T-helper 1 cell treated with Interleukin-12 subunit alpha and Interleukin-12 subunit beta and Interleukin-4 antibody, amounts not matched to agents 30 ng/mL and 1 ng/mL, for 36 hours (primary cell): ENCODE measurements around the gene SPEM3. TPM values are rescaled to one million over a fixed set of nuclear protein-coding genes. Genes with fewer than 3 reads are reported as not detected.

Experiments
- intact Hi-C: fragments of 100-400 bp; cut with micrococcal nuclease; formaldehyde crosslinking; loops from one replicate; pipeline ENCODE4 v1.15.1; 2024
- total RNA-seq: library from RNA; stranded (reverse); gene quantifications from 2 replicates; pipeline ENCODE4 v1.2.3, GENCODE V29; 2022

The SPEM3 gene
- total RNA-seq, 1 donor from 2014 or later, result not detected

DNA sequence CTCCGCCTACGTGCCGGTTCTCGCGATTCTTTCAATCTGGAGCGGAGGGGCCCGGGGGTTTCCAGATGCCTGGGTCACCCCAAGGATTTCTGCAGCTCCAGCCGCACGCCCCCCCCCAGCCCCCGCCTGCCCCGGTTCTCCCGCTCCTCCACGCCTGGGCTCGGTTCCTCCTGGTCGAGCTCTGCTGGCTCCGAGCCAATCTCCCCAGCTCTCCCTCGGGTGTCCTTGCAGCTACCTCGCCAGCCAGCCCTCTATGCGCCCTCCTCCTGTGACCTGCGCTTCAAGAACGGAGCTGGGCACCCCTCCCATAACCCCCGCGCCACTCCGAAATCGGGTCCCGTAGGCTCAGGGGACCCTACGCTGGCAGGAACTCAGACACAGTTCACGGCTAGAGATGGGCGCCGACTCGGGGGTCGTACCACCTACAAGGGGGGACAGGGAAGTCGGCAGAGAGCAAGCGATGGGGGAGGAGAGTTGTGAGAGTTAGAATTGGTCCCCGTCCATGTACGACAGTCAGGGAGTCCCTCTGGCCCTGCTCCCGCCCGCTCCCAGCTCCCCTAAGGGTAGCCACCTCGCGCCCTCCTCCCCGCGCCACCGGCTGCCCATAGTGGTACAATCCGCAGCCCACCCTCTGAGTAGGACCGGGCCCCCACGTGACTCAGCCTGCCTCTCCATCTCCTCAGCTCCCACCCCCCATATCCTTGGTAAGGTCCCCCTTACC is 11.6 kb downstream of the SPEM3 start:
- intact Hi-C loops, result no loop called here

DNA sequence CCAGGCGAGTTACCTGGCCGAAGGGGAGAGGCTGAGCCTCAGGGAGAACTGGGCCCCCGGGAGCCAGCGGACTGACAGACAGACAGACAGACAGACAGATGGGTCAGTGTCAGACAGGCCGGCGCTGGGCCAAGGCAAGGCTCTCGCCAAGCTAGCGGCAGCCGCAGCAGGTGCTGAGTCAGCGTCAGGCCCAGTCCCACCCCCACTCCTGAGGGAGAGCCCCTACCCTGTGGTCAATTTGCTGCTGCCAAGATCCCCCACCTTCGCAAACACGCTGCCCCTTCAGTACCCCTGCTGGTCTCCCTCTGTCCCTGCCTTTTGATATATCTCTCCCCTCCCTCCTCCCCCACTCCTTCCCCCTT is 12.2 kb downstream of the SPEM3 start:
- intact Hi-C loops, result no loop called here

DNA sequence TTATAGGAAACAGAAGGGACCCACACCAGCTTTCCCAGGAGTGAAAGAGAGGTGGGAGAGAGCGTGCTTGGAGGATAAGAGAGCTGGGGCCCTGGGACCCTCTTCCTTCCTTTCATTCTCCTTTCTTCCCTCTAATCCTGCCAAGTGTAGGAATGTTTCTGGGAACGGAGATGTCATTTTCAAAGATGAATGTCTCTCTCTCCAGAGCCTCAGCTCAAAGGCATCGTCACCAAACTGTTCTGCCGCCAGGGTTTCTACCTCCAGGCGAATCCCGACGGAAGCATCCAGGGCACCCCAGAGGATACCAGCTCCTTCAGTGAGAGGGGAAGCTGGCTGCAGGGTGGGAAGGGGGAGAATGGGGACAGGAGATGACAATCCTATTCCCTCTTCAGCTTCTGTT is 12.6 kb downstream of the SPEM3 start:
- intact Hi-C loops, result no loop called here

DNA sequence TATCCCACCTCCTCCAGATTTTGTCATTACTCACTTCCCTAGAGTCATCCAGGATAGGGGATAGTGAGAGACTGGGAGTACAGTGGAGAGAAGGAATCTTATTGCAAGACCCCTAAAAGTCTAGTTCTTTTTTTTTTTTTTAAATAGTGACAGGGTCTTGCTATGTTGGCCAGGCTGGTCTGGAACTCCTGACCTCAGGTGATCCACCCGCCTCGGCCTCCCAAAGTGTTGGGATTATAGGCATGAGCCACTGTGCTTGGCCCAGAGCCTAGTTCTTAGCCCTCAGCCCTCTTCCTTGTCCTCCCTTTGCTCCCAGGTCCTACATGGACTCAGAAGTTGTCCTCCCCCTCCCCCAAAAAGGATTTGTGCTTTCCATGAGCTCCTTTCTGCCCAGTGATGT is 13.5 kb downstream of the SPEM3 start:
- intact Hi-C loops, result no loop called here

DNA sequence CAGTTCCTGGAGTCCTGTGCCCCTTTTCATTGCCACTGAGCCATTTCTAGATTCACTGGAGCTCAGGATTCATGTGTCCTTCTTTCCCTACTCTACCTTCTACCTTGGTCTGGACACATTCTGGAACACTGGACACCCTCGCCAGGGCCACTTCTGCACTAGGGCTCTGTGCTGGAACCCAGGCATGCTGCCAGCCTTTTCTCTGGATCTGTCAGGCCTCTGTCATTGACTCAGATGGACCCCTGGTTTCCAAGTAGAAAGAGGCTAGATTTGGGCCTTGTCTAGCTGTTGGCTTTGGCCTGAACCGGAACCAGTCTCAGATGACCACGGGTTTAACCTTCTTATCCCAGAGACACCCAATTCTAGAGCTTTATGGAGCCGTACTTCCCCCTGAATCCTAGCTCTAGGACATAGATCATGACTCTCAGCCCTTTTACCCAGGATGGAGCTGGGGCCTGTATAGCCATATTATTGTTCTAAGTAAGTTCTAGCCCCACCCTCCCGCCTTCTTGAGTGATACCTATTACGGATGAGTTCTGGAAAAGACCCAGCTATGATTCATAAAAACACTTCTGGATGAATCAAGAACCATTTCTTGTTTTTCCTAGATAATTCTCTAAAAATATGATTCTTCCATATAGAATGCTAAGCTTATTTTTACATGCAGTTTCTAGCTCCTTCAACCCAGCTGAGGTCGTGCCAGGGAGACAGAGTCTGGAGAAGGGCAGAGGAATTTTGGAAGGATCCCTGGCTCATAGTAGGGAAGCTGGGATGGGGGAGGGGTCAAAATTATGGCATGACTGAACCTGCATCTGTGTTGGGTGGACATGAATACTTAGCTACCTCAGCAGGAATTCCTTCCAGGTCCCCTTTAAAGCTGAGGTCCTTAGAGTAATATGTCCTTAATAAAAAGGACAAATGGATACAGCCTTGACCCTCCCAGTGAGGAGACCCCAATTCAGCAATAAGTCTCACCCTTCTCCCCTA is 15.1 kb downstream of the SPEM3 start:
- intact Hi-C loops, result no loop called here

DNA sequence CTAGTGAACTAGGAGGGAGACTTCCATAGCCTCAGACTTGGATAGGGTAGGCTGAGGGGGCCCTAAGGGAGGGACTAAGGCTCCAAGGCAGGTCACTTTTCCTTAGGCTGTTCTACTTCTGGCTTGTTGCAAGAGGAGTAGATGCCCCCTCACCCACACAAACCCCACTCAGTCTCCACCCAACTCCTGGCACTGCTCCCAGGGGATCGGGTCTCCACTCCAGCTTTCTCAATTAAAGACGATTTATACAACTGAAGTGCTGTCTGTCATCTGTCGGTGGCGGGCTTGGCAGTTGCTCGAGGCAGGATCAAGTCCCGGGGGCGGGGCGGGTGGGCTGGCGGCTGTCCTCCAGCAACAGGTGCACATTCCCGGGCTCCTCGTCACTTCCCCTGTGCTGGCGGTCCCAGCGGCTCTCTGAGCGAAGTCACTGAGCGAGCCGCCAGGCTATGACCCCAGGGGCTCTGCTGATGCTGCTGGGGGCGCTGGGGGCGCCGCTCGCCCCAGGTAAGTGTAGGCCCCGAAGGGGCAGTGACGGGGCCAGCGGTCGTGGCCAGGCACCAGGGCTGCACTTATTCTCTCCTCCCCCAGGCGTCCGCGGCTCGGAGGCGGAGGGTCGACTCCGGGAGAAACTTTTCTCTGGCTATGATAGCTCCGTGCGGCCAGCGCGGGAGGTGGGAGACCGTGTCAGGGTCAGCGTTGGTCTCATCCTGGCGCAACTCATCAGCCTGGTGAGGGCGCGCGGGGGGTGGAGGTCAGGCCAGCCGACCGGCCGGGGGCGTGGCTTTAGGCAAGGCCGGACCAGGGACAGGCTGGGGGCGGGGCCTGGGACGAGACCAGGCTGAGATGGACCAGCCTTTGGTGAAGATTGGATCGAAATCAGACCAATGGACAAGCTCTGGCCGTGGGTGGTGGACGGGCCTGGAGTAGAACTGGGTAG is 16.3 kb downstream of the SPEM3 start, which contains the start of gene CHRNB1:
TSS of gene CHRNB1 (plus strand) at position 380 of the 937 bp plus-strand sequence. CDS start at position 447, 67 bp downstream.
- intact Hi-C loops, result loop anchor here (1.0 kb wide), 2 partner anchors 8 to 10 kb away; no protein-coding TSS in a partner anchor

DNA sequence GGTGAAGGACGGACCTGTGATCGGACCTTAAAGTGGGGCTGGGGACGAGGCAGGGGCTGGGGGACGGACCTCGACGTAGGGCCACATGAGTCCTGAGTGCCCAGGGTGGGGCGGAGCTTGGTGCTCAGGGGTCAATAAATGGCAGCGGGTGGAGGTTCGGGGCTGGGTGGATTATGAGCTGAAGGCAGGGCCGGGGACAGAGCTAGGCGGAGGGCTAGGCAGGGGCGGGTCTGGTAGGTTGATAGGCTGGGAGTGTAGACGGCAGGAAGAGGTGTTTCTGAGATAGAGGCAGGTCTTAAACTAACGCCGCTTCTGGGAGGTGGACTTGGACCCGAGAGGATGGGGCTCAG is 16.9 kb downstream of the SPEM3 start:
- intact Hi-C loops, result loop anchor here (1.0 kb wide), 2 partner anchors 8 to 10 kb away; no protein-coding TSS in a partner anchor

DNA sequence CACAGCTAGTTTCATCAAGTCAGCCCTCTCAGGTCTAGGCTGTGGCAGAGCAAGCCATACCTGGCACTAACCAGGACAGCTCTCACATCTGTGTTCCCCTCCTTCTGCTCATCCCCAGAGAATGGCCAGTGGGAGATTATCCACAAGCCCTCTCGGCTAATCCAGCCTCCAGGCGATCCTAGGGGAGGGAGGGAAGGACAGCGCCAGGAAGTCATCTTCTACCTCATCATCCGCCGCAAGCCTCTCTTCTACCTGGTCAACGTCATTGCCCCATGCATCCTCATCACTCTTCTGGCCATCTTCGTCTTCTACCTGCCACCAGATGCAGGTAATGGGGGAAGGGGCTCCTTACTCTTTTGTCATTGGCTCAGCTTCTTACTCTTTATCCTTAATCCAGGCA is 19.8 kb downstream of the SPEM3 start:
- intact Hi-C loops, result no loop called here

DNA sequence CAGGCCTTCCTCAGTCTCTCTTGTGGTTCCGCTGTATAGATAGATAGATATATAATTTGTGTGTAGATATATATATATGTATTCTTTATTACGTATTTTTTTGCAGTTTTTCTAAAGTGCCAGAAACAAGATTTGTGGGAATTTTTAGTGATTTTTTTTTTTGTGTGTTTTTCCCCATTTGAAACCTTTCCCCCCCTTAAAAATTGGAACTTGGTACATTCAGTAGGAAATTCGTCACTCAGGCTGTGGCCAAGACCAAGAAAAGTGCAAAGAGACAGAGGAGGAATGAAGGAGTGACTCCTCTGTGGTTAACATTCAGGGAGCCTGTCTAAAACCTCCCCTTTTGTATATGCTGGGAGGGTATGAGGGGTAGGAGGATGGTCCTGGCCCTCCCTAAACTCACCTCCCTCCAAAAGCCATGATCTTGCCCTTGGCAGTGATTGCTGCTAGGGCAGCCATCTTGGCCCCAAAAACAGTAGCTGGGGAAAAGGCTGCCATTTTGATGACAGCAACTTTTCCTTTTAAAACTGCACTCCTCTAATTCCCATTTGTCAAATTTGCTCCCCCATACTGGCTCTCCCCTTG is 31.4 kb downstream of the SPEM3 start:
- intact Hi-C loops, result loop anchor here (5.0 kb wide), 1 partner anchor 413 kb away; no protein-coding TSS in a partner anchor

DNA sequence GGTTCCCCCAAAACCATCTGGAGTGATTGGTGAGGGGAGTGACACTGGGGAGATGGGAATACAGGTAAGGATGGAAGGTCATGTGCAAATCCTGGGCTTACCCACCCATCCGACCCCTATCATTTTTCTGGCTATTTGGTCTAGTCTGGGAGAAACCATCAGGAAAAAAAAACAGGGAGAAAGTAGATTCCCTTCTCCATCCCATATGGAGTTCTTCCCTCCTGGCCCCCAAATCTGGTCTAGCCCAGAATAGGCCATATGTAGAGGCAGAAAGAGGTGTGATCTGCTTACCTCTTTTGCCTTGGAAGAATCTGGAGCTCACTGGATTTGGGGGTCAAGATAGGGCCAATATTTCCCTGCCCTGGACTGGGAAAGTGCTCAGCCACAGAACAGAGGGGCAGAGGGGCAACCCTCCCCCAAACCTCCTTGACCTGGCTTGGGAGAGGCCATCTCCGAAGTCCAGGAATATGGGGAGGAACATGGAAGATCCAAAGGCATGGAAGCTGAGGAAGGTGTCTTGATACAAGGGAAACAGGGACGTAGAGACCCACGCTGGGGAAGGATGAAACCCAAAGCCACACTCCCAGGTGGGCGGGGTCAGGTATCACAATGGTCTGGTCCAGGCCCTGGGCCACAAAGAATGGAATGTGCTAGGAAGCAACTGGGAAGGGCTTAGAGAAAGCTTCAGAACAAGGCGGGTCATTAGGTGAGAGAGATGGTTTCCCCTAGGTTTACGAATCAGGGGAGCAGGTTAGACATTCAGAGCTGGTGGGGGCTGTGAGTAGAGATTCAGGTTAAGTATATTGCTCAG is 32.4 kb downstream of the SPEM3 start:
- intact Hi-C loops, result no loop called here

DNA sequence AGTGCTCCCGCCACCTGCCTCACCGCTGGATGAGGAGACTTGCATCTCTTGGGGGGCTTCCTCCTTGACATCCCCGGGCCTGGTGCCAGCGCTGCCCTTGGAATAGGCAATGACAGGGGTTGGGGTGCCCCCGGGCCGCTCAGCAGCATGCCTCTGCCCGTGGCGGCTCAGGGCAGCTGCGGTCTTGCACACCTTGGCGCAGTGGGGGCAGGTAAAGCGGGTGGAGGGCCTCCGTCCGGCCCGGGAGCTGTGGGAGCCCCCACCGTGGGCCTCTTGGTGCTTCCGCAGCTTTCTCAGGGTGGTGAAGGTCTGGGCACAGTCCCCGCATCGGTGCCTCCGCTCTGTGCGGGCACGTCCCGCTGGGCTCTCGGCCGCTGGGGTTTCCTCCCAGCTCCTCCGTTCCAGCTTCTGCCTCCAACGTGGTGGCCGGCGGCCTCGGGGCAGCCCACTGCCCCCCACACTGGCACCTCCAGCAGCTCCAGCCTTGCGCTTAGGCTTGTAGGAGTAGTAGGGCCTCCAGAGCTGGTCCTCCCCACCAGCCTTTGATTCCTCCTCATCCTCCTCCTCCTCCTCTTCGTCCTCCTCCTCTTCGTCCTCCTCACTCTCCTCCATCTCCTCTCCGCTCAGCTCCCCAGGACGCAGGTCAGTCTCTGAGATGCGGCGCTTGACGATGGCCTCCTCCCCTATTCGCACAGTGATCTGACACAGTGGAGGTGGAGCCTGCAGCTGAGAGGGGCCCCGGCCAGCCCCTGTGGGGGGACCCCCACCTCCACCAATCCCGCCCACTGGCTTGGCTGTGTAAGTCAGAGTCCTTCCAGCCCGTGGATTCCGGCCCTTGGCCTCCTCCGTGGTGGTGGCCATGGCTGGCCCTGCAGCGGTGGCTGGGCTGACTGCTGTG is 34.1 kb downstream of the SPEM3 start:
- intact Hi-C loops, result no loop called here

DNA sequence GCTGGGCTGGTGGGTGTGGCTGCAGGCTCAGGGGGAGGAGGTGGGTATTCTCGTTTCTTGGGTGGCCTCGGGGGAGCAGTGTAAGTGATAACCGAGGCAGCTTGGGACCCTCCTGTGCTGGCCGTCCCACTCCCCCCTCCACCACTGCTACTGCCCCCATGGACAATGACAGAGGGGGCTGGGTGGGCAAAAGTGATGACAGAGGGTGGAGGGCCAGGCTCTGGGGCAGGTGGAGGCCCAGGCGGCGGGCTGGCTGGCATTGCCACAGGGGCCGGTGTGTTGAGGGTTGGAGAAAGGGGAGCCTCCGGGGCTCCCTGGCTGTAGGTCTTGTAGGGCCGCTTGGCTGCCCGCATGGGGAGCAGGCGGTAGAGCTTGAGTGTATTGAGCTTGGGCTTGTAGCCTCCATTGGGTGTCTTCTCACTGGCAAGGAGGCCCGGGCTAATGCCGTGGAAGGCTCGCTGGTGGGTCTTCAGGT is 34.8 kb downstream of the SPEM3 start:
- intact Hi-C loops, result no loop called here

DNA sequence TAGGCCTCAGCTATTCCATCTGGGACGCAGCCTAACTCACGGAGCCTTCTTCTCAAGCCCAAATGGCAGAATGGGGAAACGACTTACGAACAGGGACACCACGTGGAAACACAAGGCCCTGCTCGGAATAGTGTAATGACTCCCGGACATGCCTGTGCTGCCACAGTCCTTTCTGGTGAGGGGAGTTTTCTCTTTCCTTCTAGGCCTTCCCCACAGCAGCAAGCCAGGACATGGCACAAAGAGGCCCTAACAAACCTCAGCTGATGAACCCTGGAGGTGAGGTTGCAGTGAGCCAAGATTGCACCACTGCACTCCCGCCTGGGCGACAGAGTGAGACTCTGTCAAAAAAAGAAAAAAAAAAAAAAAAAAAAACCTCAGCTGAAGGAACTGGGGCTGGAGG is 35.4 kb downstream of the SPEM3 start:
- intact Hi-C loops, result no loop called here

DNA sequence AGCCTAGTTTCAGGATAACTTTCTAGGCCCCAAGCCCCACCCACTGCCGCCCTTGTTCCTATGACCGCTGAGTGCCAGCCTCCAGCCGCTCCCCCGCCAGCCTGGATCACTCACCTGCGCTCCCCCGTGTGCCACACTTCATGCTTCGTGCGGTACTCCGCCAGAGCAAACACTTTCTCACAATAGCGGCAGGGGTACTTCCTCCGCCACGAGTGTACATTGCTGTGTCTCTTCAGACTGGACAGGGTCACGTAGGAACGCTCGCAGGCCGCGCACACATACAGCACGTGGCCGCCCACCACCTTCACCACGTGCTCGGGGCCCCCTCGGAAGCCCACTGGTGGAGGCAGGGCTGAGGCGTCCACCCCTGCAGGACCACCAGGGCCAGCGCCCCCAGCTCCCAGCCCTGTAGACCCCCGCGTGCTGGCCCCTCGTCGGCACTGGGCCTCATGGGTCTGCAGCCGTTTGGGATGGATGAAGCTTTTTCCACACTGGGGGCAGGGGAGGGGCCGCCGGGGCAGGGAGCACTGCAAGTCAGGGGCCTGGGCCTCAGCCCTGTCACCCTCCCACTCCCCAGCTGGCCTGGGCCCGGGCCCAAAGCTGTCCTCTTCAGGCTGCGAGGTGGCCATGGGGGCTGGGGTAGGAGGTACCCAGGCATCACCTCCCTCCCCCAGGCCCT is 37.1 kb downstream of the SPEM3 start:
- intact Hi-C loops, result no loop called here

DNA sequence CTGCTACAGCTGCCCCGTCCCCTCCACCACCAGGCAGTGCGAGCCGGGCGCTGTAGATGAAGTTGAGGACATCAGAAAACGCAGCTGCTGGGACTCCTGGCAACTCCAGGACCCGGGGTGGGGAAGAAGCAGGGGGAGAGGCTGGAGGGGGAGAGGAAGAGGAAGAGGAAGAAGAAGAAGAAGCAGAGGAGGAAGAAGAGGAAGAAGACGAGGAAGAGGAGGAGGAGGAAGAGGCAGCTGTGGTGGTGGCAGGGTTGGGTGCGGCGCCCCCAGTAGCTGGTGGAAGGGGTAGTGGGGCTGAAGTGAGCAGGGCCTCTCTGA is 37.6 kb downstream of the SPEM3 start:
- intact Hi-C loops, result no loop called here

DNA sequence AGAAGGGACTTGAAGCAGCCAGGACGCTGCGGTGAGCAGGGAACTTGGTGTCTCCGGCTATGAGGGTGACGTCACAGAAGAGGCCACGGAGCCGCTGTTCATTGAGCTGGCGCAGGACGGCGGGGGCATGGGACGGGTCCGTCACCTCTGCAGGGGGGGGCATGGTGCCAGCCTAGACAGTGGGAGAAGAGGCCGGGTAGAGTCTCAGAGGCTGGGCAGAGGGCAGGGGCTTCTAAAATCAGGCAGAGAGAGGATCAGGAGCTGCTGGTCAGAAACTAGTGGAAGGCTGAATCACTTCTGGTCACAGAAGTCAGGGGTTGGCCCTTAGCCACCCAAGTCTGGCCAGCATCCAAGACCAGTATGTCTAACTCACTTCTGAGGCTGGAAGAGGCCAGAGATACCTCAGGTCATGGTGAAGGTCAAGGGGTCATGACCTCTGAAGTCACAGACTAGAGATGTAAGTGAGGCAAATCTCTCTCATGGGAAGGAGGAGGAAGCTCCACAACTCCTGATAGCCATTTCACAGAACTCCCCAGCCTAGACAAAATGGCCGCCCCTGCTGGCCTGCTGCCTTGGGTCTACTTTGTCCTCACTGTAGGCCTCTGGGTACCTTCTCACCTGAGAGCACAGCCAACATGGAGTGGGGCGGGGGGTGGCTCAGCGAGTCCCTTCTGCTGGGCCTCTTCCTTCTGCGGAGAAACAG is 38.1 kb downstream of the SPEM3 start:
- intact Hi-C loops, result no loop called here

DNA sequence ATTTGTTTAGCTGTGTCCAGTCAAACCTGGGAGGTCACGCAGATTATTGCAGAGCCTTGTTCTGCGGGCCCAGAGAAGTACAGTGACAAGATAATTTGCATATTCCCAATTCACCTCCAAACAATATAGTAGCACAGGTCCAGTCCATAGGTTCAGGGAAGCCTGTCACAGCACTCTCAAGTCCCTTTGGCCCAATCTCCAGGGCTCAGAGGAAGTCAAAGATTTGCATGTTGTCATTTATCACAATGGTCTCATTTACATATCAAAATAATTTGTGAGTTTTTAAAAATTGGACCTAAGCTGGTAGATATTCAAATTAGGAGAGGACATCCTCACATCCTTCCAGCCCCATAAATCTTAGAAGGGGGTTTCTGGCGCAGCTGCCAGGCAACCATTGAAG is 38.8 kb downstream of the SPEM3 start:
- intact Hi-C loops, result no loop called here

DNA sequence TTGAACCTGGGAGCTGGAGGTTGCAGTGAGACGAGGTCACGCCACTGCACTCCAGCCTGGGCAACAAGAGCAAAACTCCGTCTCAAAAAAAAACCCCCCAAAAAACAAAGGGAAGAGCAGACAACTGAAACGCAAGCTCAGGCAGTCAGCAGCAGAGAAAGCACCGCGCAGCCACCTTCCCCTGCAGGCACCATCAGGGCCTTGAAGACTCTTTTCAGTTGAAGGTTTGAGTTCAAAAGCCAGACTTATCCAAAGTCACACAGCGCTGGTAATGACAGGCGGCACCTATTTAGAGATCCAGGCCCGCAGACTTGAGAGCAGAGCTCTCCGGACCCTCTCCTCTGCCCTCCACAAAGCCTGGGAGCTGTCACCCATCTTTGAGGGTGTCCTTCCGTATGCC is 39.6 kb downstream of the SPEM3 start:
- intact Hi-C loops, result no loop called here
